GM19043 (cell line): ENCODE results near the gene HCRTR2.
"Not testable (repeated sequence)": the region's sequence is repeated elsewhere in the genome, so short reads cannot be mapped to it uniquely, and the experiment has no call there.

ENCODE experiments used
- ATAC-seq: cut with Tn5 transposase; IDR thresholded peaks from one replicate; pipeline ENCODE4 v1.9.1; 2021; ENCODE audit warnings: low read depth; ENCODE audit not compliant: unreplicated experiment

The HCRTR2 gene

DNA sequence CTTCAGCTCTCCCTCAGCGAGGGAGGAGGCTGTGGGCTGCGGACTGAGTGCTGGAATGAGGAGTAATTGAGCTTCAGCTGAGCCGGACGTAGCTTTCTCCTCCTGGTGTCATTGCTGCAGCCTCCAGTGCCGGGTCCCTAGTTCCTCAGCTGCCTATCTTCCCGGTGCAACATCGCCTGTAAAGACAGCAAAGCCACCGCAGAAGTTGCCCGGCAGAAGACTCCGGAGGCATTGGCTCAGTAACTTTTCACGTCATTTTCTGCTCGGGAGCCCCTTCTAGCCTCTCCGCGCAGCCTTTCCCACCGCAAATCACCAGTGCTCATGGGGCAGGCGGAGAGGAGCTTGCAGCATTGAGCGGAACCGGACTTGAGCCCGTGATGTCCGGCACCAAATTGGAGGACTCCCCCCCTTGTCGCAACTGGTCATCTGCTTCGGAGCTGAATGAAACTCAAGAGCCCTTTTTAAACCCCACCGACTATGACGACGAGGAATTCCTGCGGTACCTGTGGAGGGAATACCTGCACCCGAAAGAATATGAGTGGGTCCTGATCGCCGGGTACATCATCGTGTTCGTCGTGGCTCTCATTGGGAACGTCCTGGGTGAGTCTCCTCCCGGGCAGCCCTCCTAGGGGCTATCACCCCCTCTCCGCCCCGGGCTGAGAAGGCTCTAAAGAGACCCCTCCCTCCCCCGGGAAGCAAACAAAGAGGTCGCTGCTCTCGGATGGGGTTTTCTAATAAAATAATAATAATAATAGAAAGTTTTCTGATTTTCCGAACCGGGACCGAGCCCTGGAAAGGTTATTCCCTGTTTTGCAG is at the start of gene HCRTR2:
HCRTR2 (plus strand) TSS at position 305 of the 816 bp plus-strand sequence; CDS start at position 378, 73 bp downstream.
- no peak for ATAC-seq

DNA sequence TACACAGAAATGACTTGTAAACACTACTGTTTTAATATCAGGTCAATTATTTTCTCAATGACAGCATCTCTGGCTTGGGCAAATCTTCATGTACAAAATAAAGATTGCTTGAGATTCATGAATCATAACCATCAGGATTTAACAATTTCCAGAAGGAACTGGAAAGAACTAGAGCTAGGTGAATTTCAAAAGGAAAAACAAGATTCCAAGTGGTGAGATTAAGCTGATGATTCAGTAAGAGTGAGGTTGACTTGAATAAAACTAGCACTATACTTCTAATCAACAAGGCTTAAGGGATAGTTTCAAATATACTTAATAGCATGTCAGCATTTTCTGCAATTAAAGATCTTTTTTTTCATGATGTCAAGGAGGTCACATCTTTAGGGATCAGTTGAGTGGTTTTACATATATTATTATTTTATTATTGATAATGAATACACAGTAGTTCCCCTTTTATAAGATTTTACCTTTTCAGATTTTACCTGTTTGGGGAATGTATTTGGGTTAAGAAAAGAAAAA is 43.5 kb upstream of the HCRTR2 start:
- ATAC-seq: no peak

GRCh38 chr6:55131616-55132015 is 42.7 kb upstream of the HCRTR2 start:
- ATAC-seq: no peak

DNA sequence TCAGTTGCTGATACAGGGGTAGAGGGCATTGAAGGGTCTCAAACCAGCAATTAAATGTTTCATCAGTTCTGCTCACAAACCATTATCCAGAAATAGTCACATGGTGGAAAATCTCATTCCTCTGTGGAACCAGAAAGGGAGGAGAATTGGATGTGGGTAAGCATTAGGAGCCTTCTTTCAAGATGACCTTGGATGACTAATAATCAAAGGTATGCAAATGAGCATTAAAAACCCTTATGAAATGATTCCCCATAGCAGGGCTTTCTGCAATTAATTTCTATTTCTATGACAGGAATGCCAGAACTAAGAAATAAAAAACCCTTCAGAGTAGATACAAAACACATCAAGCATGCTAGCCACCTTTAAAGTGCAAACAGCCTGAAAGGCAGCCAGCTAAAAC is 37.4 kb upstream of the HCRTR2 start:
- no peak for ATAC-seq

- no peak for ATAC-seq
These were observed 36.2 kb upstream of the HCRTR2 start for GRCh38 chr6:55137929-55138693.

GRCh38 chr6:55141611-55142010 is 32.7 kb upstream of the HCRTR2 start:
- no peak for ATAC-seq

GRCh38 chr6:55142610-55143009 is 31.7 kb upstream of the HCRTR2 start:
- ATAC-seq: no peak

DNA sequence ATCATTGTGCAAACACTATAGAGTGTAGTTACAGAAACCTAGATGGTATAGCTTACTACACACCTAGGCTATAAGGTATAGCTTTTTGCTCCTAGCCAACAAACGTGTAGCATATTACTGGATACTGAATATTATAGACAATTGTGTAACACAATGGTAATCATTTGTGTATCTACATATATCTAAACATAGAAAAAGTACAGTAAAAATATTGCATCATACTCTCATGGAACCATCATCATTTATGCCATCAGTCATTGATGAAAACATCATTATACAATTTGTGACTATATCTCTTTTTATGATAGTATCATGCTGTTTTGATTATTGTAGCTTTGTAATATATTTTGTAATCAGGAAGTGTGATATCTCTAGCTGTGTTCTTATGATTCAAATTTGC is 21.0 kb upstream of the HCRTR2 start:
- no peak for ATAC-seq

- not testable (repeated sequence) for ATAC-seq
These were observed 15.5 kb upstream of the HCRTR2 start for GRCh38 chr6:55158784-55159183.

DNA sequence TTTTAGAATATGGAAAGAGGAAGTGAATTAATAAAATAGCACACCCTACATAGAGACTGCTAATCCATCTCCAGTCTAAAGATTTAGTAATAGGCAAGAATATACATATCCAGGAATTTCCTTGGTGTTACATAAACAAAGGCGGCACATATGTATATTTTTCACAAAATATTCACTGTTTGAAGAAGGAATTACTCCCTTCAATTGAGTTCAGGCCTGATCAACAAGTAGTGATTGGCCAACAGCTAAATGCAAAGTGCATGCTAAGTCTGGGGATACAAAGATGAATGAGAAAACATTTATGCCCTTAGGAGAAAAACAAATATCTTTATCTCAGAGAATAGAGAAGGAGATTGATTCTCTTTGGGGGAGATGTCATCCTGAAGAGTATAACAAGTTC is 6.5 kb upstream of the HCRTR2 start:
- no peak for ATAC-seq

DNA sequence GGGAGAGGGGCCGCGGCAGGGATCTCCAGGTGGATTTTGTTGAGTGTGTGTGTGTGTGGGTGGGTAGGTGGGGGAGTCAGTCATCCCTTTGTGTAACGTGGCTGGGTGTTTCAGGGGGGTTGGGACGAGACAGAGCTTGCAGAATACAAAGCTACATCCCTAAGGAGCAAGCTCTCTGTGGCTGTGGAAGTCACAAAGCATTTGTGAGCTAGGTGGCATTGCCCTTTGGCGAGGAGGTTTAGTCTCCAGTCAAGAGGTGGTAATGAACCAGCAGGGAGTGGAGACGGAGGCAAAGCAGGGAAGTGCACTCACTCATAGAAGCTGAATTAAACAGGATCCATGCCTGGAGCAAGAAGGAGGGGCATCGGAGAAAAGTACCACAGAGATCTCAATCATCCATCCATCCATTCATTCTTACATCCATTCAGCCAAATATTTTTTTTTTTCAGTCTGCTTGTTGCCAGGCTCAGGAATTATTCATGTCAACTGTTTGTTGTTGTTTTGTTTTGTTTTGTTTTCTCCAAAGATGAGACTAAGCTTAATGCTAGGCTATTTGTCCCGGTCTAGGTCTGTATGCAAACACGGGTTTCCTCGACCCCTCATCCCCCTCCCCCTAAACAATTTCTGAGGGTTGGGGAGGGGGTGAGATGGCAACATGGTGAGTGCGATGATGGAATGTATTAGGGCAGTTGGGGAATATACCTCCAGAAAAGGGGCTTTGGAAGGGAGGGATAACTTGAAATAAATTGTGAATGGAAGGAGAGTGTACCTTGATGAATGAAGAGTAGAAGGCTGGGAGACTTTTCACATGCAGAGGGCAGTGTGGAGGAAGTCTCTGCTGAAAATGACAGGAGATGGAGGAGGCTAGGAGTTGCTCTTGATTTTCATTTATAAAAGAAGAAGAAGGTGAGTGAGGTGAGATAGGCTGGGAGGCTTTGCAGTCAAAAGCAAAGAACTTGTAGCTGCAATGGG is 1.0 kb downstream of the HCRTR2 start:
- ATAC-seq: no peak

GRCh38 chr6:55176958-55177357 is 2.6 kb downstream of the HCRTR2 start:
- ATAC-seq: no peak

- ATAC-seq: no peak
These were observed 5.9 kb downstream of the HCRTR2 start for GRCh38 chr6:55180258-55180657.

DNA sequence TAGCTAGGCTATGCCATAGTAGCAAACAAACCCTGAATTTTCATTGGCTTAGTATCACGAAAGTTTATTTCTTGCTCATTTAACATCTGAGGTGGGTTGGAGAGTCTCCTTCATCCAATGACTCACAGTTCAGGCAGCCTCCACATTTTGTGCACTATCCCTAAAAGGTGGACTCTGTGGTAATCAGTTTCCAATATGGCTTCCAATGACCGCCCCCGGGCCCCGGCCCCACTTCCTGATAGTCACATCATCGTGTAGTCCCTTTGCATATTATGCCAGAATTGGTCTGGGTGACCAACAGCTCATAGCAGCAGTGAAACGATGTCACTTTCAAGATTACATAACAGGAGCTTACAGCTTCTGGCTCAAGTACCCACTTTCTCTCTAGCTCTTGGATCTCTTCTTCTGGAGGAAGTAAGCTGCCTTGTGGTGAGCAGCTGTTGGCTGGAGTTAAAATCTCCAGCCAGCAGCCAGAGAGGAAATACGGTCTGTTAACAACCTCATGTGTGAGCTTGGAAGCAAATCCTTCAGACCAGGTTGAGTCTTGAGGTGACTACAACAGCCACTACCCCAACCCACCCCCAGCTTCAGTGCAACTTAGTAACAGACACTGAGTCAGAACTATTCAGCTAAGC is 7.8 kb downstream of the HCRTR2 start:
- ATAC-seq: no peak

DNA sequence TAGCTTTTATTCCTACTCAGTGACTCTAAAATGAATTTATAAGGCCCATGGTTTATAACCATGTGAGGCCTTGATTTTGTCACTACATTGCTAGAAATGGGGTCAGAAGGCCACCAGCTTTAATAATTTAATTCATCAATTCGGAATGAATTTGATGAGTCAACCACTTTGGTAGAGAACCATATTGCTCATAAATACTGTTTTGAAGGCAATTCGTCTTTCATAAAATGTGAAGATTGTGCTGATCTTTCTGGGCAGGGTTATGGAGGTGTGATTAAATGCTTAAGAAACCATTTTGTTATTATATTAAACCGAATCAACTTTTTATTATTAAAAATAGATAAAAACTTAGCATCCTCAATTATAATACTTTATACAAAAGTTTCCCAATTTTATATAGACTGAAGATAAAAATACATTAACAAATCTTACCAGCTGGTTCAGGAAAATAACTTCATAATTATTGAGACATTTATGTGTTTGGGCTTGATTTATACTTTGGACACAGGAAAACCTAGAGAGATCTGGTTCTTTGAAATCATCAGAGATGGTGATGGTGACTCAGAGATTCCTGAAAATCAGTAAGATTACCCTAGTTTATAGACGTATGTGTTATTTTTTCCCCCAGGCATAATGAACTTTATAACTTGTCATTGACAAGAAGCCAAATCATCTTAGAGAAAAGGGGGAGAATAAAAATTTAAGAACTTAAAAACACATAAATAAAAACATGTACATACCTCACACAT is 10.6 kb downstream of the HCRTR2 start:
- ATAC-seq: no peak

- no peak for ATAC-seq
These were observed 24.4 kb downstream of the HCRTR2 start for GRCh38 chr6:55198715-55199114.

DNA sequence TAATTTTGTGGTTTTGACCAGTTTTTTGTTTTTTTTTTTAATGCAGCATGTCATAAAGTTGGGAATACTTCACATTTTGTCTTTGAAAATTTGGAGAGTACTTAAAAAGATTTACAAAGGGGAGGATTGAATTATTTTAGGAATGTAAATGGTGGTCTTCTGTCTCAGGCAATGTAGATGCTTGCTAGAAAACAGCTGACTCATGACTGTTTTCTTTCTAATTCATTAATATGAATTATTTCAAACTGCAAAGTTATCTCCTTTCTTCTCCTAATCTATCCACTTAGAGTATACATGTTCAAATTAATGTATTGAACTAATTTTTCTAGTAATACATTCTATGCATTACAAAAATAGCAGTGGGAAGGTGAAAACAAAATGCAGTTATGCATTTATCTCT is 24.9 kb downstream of the HCRTR2 start:
- ATAC-seq: no peak

DNA sequence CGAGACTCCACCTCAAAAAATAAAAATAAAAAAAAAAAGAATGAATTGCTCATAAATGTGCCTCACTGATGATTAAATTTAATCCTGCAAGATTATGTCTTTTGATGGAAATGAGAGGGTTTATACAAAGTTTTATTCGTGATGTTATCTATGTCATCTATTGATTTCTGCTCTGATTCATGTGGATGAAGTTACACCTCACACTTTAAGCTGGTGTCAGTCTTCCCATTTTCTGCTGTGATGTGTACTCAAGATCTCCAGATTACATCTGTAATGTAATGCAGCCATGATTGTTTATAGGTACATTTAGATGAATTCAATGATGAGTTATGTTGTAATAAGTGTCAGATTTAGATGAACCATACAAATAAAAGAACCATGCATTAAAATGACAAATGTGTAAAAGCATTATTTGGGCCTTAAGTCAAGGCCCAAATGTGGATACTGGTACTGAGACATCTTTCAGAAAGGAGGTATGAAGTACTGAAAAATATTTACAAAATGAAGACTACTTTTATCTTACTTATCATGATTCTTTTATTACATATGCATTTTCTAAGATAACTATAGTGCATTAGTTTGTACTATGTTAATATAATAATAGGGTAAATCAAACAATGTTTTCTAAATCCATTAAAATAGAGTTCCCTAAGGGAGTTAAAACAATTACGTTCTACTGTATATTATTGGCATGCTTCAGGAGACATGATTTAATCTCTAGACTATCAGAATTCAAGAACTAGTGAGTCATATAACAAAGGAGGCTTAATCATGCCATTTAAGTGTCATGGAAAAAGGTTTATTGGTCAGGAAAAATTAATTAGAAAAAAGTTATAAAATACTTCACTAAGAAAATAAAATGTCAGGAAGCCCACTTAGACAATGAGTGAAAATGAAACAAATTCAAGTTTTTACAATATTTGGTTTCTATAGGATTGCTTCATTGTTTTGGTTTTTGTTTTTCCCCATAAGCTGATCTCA is 34.5 kb downstream of the HCRTR2 start:
- ATAC-seq: no peak
